ENCODE data around the gene ISOC2.
A peak's percentile ranks its signal among the peaks of the same experiment; 100 is the strongest.

Gene ISOC2

GRCh38 chr19:55476100-55476775 lies 14.8 kb upstream of the ISOC2 start, which contains the start of gene ZNF628:
Gene ZNF628 (plus strand): TSS chr19:55476617. CDS start chr19:55479911, 3,294 bp downstream.
- peak; percentile 98 for DNase-seq

GRCh38 chr19:55474269-55475265 lies 13.1 kb upstream of the ISOC2 start:
- no peak for DNase-seq

GRCh38 chr19:55473225-55474012 lies 12.0 kb upstream of the ISOC2 start:
- no peak for DNase-seq

GRCh38 chr19:55472463-55472862 lies 11.0 kb upstream of the ISOC2 start:
- no peak for DNase-seq

GRCh38 chr19:55471266-55471665 lies 9.8 kb upstream of the ISOC2 start:
- DNase-seq = no peak

GRCh38 chr19:55468054-55468393 lies 6.6 kb upstream of the ISOC2 start:
- DNase-seq = no peak

GRCh38 chr19:55467236-55468053 lies 6.0 kb upstream of the ISOC2 start:
- DNase-seq = peak; percentile 68

GRCh38 chr19:55466241-55466614 lies 4.8 kb upstream of the ISOC2 start:
- DNase-seq = no peak

GRCh38 chr19:55465460-55466240 lies 4.2 kb upstream of the ISOC2 start:
- DNase-seq = no peak

GRCh38 chr19:55464662-55465054 lies 3.2 kb upstream of the ISOC2 start, which contains the start of gene C19orf85:
Gene C19orf85 (minus strand): TSS chr19:55464751. CDS start chr19:55464554, 197 bp downstream.
- no peak for DNase-seq

GRCh38 chr19:55464039-55464661 lies 2.7 kb upstream of the ISOC2 start:
- DNase-seq = no peak

GRCh38 chr19:55463583-55464031 lies 2.2 kb upstream of the ISOC2 start:
- no peak for DNase-seq

- no peak for DNase-seq
Measured at GRCh38 chr19:55462722-55463121, 1.3 kb upstream of the ISOC2 start.

GRCh38 chr19:55461974-55462626 lies 658 bp upstream of the ISOC2 start:
- DNase-seq = no peak

- DNase-seq = peak; percentile 41
Measured at GRCh38 chr19:55460670-55461258, 678 bp downstream of the ISOC2 start.

GRCh38 chr19:55459950-55460657 lies 1.3 kb downstream of the ISOC2 start:
- DNase-seq = no peak

GRCh38 chr19:55459551-55459949 lies 1.9 kb downstream of the ISOC2 start:
- DNase-seq = no peak

GRCh38 chr19:55457683-55458457 lies 3.6 kb downstream of the ISOC2 start:
- DNase-seq = no peak
